Gastrocnemius medialis (tissue), 4 donors: ENCODE data around the gene CCR9.

Source experiments
- CTCF ChIP-seq, 5 experiments: fragments of 450-650 bp in 3 of 5; fragments of 200-600 bp in 2 of 5; sonication (generic) in 2 of 5; IDR thresholded peaks in 4 of 5; conservative IDR thresholded peaks in 1 of 5; 1 replicate in 4 of 5; 2 replicates in 1 of 5; pipeline ENCODE4 v1.5.1; 2016 to 2019; ENCODE audit warnings: antibody characterized with exemption in 5 of 5, mild to moderate bottlenecking in 3 of 5, moderate library complexity in 3 of 5
- POLR2A ChIP-seq, 2 donors: fragments of 450-650 bp; IDR thresholded peaks; one replicate each; pipeline ENCODE4 v1.6.1; 2017; ENCODE audit warnings: antibody characterized with exemption in 2 of 2, mild to moderate bottlenecking in 2 of 2, moderate library complexity in 2 of 2

GRCh38 chr3:45858809-45859543 is 27.4 kb upstream of the CCR9 start:
- TF ChIP-seq CTCF (IDR thresholded peaks at IDR 0.05 in 4 of 5, conservative IDR thresholded peaks at IDR 0.05 in 1 of 5) (no peak), POLR2A (IDR thresholded peaks at IDR 0.05) (no peak)
